A549 (cell line): ENCODE results near the gene STING1. TPM values are rescaled to one million over a fixed set of nuclear protein-coding genes. Genes with fewer than 3 reads are reported as not detected.

Experiments
- ATAC-seq, 2 experiments: fragments of 200-7000 bp in 1 of 2; fragments of >200 bp in 1 of 2; cut with Nextera tagmentation in 1 of 2; cut with Tn5 transposase in 1 of 2; 3 replicates each; pipeline versions ENCODE4 v1.8.0 to v1.9.1; 2018 to 2020; ENCODE audit warnings: mild to moderate bottlenecking in 1 of 2, moderate library complexity in 1 of 2
- CTCF ChIA-PET: fragments of 300-600 bp; sonication (Branson Sonifier 250); formaldehyde crosslinking; extraction: SDS; loops from one replicate; lab custom pipeline; 2021; ENCODE audit warnings: antibody characterized with exemption, inconsistent platforms; lab: Yijun Ruan, JAX
- POLR2A ChIA-PET: fragments of 350-600 bp; formaldehyde crosslinking; extraction: SDS; loops from one replicate; lab custom pipeline; 2021; ENCODE audit warnings: antibody characterized with exemption, inconsistent platforms; lab: Yijun Ruan, JAX
- DNase-seq, 2 experiments: peaks; one replicate each; pipeline versions ENCODE4 v3.0.0 to v3.0.0-alpha.2; 2011 to 2016; ENCODE audit warnings: low read depth in 1 of 2, low spot score in 1 of 2
- FAIRE-seq: peaks from 2 replicates; lab custom pipeline; 2011; peaks lifted over from hg19 to GRCh38; lab: Jason Lieb, UNC
- H3K27ac ChIP-seq, 2 experiments: fragments of >200 bp; sonication (Bioruptor Twin); formaldehyde crosslinking; 3 replicates each; pipeline ENCODE4 v1.5.1; 2016 to 2017
- H3K4me1 ChIP-seq: fragments of >200 bp; sonication (Bioruptor Twin); formaldehyde crosslinking; 3 replicates; pipeline ENCODE4 v1.6.1; 2016
- H3K4me2 ChIP-seq: fragments of >200 bp; sonication (Bioruptor Twin); formaldehyde crosslinking; 3 replicates; pipeline ENCODE4 v1.6.1; 2016
- H3K4me3 ChIP-seq: fragments of >200 bp; sonication (Bioruptor Twin); formaldehyde crosslinking; 3 replicates; pipeline ENCODE4 v1.5.1; 2016
- H3K9me3 ChIP-seq: fragments of >200 bp; sonication (Bioruptor Twin); formaldehyde crosslinking; 3 replicates; pipeline ENCODE4 v1.6.1; 2016
- BCL3 ChIP-seq: fragments of >200 bp; sonication (Bioruptor Twin); formaldehyde crosslinking; IDR thresholded peaks from 3 replicates; pipeline ENCODE4 v1.6.1; 2016
- CBX2 ChIP-seq: fragments of 200-600 bp; sonication (generic); IDR thresholded peaks from 2 replicates; pipeline ENCODE4 v1.6.1; 2016; ENCODE audit warnings: low read depth, mild to moderate bottlenecking, borderline replicate concordance
- CBX8 ChIP-seq: fragments of 200-600 bp; sonication (generic); IDR thresholded peaks from 2 replicates; pipeline ENCODE4 v1.6.1; 2016
- CTCF ChIP-seq: fragments of >200 bp; sonication (Bioruptor Twin); formaldehyde crosslinking; IDR thresholded peaks from 3 replicates; pipeline ENCODE4 v1.5.1; 2016
- FOSB ChIP-seq: fragments of 250-450 bp; sonication (Bioruptor Pico); IDR thresholded peaks from 2 replicates; pipeline ENCODE4 v1.5.0; 2020; ENCODE audit warnings: mild to moderate bottlenecking, moderate library complexity
- FOSL2 ChIP-seq, 2 experiments: fragments of 450-650 bp in 1 of 2; fragments of >200 bp in 1 of 2; sonication (Bioruptor Twin) in 1 of 2; formaldehyde crosslinking; IDR thresholded peaks; 2 replicates each; pipeline versions ENCODE4 v1.5.0 to v1.6.1; 2016 to 2020; ENCODE audit warnings: mild to moderate bottlenecking in 1 of 2, moderate library complexity in 1 of 2
- FOXS1 ChIP-seq: fragments of 250-450 bp; sonication (Bioruptor Pico); IDR thresholded peaks from 2 replicates; pipeline ENCODE4 v1.5.0; 2020; ENCODE audit warnings: mild to moderate bottlenecking, moderate library complexity
- HEYL ChIP-seq: fragments of 250-450 bp; sonication (Bioruptor Pico); IDR thresholded peaks from 2 replicates; pipeline ENCODE4 v1.8.0; 2021; ENCODE audit warnings: mild to moderate bottlenecking, moderate library complexity
- HMGXB4 ChIP-seq: fragments of 250-450 bp; sonication (Bioruptor Pico); IDR thresholded peaks from 2 replicates; pipeline ENCODE4 v1.5.0; 2021; ENCODE audit warnings: mild to moderate bottlenecking, moderate library complexity, borderline replicate concordance
- HOXA7 ChIP-seq: fragments of 250-450 bp; sonication (Bioruptor Pico); IDR thresholded peaks from 2 replicates; pipeline ENCODE4 v1.5.0; 2020; ENCODE audit warnings: mild to moderate bottlenecking, moderate library complexity
- HOXB5 ChIP-seq: fragments of 250-450 bp; sonication (Bioruptor Pico); IDR thresholded peaks from 2 replicates; pipeline ENCODE4 v1.5.0; 2020; ENCODE audit warnings: mild to moderate bottlenecking, moderate library complexity
- JUNB ChIP-seq: fragments of >200 bp; sonication (Bioruptor Twin); formaldehyde crosslinking; IDR thresholded peaks from 2 replicates; pipeline ENCODE4 v1.6.1; 2016
- KDM1A ChIP-seq: fragments of 200-600 bp; sonication (generic); IDR thresholded peaks from 2 replicates; pipeline ENCODE4 v1.6.1; 2016; ENCODE audit warnings: low read depth, mild to moderate bottlenecking
- MAZ ChIP-seq: fragments of 150-350 bp; IDR thresholded peaks from 2 replicates; pipeline ENCODE4 v1.6.1; 2014; ENCODE audit warnings: antibody characterized with exemption, low read depth, low read length, borderline replicate concordance
- NFE2L2 ChIP-seq: fragments of 150-350 bp; conservative IDR thresholded peaks from 2 replicates; pipeline ENCODE4 v1.6.1; 2014; ENCODE audit warnings: low read length
- NPAS2 ChIP-seq: fragments of 250-450 bp; sonication (Bioruptor Pico); IDR thresholded peaks from 2 replicates; pipeline ENCODE4 v1.8.0; 2022; ENCODE audit warnings: mild to moderate bottlenecking, moderate library complexity, borderline replicate concordance
- SMC3 ChIP-seq: fragments of >200 bp; sonication (Bioruptor Twin); formaldehyde crosslinking; IDR thresholded peaks from 3 replicates; pipeline ENCODE4 v1.6.1; 2018; ENCODE audit warnings: inconsistent platforms
- SREBF2 ChIP-seq: fragments of 450-650 bp; IDR thresholded peaks from 2 replicates; pipeline ENCODE4 v1.6.1; 2014; ENCODE audit warnings: mild to moderate bottlenecking, moderate library complexity
- TP53 ChIP-seq: fragments of 250-450 bp; sonication (Bioruptor Pico); IDR thresholded peaks from 2 replicates; pipeline ENCODE4 v1.5.0; 2021; ENCODE audit warnings: mild to moderate bottlenecking, moderate library complexity
- USF2 ChIP-seq: fragments of 450-650 bp; IDR thresholded peaks from 2 replicates; pipeline ENCODE4 v1.6.1; 2014; ENCODE audit warnings: antibody characterized with exemption
- ZC3H11A ChIP-seq: fragments of 450-650 bp; IDR thresholded peaks from 2 replicates; pipeline ENCODE4 v1.6.1; 2014; ENCODE audit warnings: antibody characterized with exemption, mild to moderate bottlenecking
- ZNF302 ChIP-seq: fragments of 250-450 bp; sonication (Bioruptor Pico); IDR thresholded peaks from 2 replicates; pipeline ENCODE4 v1.9.0; 2021; ENCODE audit warnings: inconsistent platforms, mild to moderate bottlenecking, moderate library complexity
- ZSCAN20 ChIP-seq: fragments of 250-450 bp; sonication (Bioruptor Pico); IDR thresholded peaks from 2 replicates; pipeline ENCODE4 v1.8.0; 2022; ENCODE audit warnings: mild to moderate bottlenecking, moderate library complexity
- WGBS: methylation state at CpG from one replicate; pipeline ENCODE4 v1.1.6; 2017; ENCODE audit errors: missing lambda C conversion rate; 5-methylcytosine and 5-hydroxymethylcytosine counted together
- polyA plus RNA-seq, 4 experiments: library from polyadenylated mRNA; depleted of rRNA in 3 of 4; stranded (reverse); fragments of >200 nt; fragmentation: RNase III in 1 of 4; extraction: RNeasy Plus Mini Kit Qiagen cat#74134 plus additional on column Dnase treatment in 1 of 4; gene quantifications; 2 replicates in 3 of 4; 3 replicates in 1 of 4; pipeline ENCODE4 v1.2.3, GENCODE V29; 2011 to 2017

Gene STING1
- polyA plus RNA-seq, 2 of the 4 experiments (the other 2 are of a cell fraction), result 0.72 to 0.92 TPM

GRCh38 chr5:139451878-139452660 lies 30.5 kb downstream of the STING1 start:
- Histone ChIP-seq H3K27ac (no peak overlapping the region), H3K4me1 (no peaks in the 10 kb centered on the region), H3K9me3 (no peaks in the 10 kb centered on the region), H3K4me3 (no peak overlapping the region), H3K4me2 (no peak overlapping the region)
- DNase-seq (no peak), FAIRE-seq (no peak), ATAC-seq (no peak)
- ChIA-PET CTCF (no interaction called here), POLR2A (no interaction called here)
- TF ChIP-seq FOSB (CRISPR knock-in tag) (no peak), CBX2 (no peak)
- WGBS, result 42% methylated on average over 3 of the region's 3 CpGs

GRCh38 chr5:139451176-139451575 lies 31.4 kb downstream of the STING1 start:
- no peak for FAIRE-seq
- WGBS, result 49% methylated on average over 2 of the region's 2 CpGs
- H3K27ac ChIP-seq, result no peak overlapping the region
- no peak overlapping the region for H3K4me2 ChIP-seq
- no peaks in the 10 kb centered on the region for H3K9me3 ChIP-seq
- H3K4me1 ChIP-seq, result no peaks in the 10 kb centered on the region
- CTCF ChIA-PET, result interaction anchor here (0.7 to 1.0 kb wide), 2 partner anchors 20 to 34 kb away, joined by 4 read pairs; no protein-coding TSS in a partner anchor
- POLR2A ChIA-PET, result no interaction called here
- no peak for ATAC-seq
- no peak for DNase-seq
- TF ChIP-seq FOSB (CRISPR knock-in tag) (no peak), ZSCAN20 (CRISPR knock-in tag) (no peak), HEYL (CRISPR knock-in tag) (no peak), ZNF302 (CRISPR knock-in tag) (no peak), CTCF (no peak), USF2 (no peak), FOSL2 (IDR thresholded peaks at IDR 0.05) (no peak), FOSL2 (CRISPR knock-in tag; IDR thresholded peaks at IDR 0.05) (no peak), TP53 (no peak), MAZ (no peak)
- H3K4me3 ChIP-seq, result no peak overlapping the region

GRCh38 chr5:139446956-139447779 lies 35.4 kb downstream of the STING1 start:
- ChIA-PET CTCF (interaction anchor here (0.6 kb wide), 1 partner anchor 633 kb away, joined by 5 read pairs; no protein-coding TSS in a partner anchor), POLR2A (no interaction called here)
- H3K4me2 ChIP-seq, result no peak overlapping the region
- WGBS, result 66% methylated on average over 5 of the region's 5 CpGs
- H3K4me3 ChIP-seq, result no peak overlapping the region
- DNase-seq (no peak), FAIRE-seq (no peak), ATAC-seq (no peak)
- no peaks in the 10 kb centered on the region for H3K4me1 ChIP-seq
- H3K27ac ChIP-seq, result no peak overlapping the region
- no peaks in the 10 kb centered on the region for H3K9me3 ChIP-seq
- TF ChIP-seq FOXS1 (CRISPR knock-in tag), result no peak
- no peak for TF ChIP-seq JUNB
- no peak for TF ChIP-seq NFE2L2
- no peak for TF ChIP-seq HOXA7 (CRISPR knock-in tag)
- no peak for TF ChIP-seq CBX8
- TF ChIP-seq HEYL (CRISPR knock-in tag), result no peak
- TF ChIP-seq CTCF, result no peak
- no peak for TF ChIP-seq BCL3
- no peak for TF ChIP-seq SREBF2
- no peak for TF ChIP-seq ZC3H11A
- TF ChIP-seq HOXB5, result no peak
- TF ChIP-seq NPAS2 (CRISPR knock-in tag), result no peak
- no peak for TF ChIP-seq SMC3
- TF ChIP-seq HMGXB4, result no peak
- TF ChIP-seq KDM1A, result no peak
